Measurements from ENCODE around the gene LDLRAD3.
"Not testable (repeated sequence)": the region's sequence is repeated elsewhere in the genome, so short reads cannot be mapped to it uniquely, and the experiment has no call there.

LDLRAD3 gene

DNA sequence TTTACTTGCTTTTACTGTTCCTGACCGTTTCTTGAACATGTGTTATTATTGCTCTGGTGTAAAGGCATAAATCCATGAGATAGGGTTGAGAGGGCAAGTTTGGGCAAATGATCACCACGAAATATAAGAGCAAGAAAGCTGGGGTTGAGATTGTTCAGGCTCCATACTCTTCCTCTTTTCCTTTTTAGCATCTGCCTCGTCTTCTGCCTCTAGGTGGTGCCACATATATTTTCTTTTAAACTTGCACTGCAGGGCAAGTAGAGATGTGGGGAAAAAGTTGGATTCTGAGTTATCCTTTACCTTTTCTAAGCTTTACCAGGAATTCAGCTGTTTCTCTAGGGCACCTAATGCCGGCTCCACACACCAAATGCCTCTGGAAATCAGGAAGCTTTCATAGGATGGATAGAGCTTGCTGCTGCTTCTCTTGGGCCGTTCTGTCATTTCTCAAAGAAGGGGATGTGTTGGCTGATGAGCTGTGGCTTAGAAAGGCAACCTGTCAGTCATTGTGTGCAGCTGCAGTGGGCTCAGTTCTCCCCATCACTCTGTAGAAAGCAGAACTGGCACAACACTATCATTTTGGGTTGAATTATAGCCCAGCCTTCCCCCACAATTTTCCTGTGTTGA is 98.2 kb downstream of the LDLRAD3 start:
- TF ChIP-seq CTCF (IDR thresholded peaks at IDR 0.05; ENCODE audit: low read depth, low read length) = peak; percentile 33; the same call in 1 of the 2 replicates
- H3K4me3 ChIP-seq (ENCODE audit: low read depth, low read length) = no peak overlapping the region

GRCh38 chr11:36044636-36045035 is 100.8 kb downstream of the LDLRAD3 start:
- no peak for TF ChIP-seq CTCF (IDR thresholded peaks at IDR 0.05; ENCODE audit: low read depth, low read length)
- H3K4me3 ChIP-seq (ENCODE audit: low read depth, low read length) = no peak overlapping the region

GRCh38 chr11:36045945-36046344 is 102.1 kb downstream of the LDLRAD3 start:
- not testable (repeated sequence) for H3K4me3 ChIP-seq (ENCODE audit: low read depth, low read length)

- TF ChIP-seq CTCF (IDR thresholded peaks at IDR 0.05; ENCODE audit: low read depth, low read length) = no peak
- no peak overlapping the region for H3K4me3 ChIP-seq (ENCODE audit: low read depth, low read length)
Observed at GRCh38 chr11:36046932-36047331, 103.1 kb downstream of the LDLRAD3 start.

GRCh38 chr11:36047344-36047743 is 103.5 kb downstream of the LDLRAD3 start:
- TF ChIP-seq CTCF (IDR thresholded peaks at IDR 0.05; ENCODE audit: low read depth, low read length) = no peak
- H3K4me3 ChIP-seq (ENCODE audit: low read depth, low read length) = no peak overlapping the region

DNA sequence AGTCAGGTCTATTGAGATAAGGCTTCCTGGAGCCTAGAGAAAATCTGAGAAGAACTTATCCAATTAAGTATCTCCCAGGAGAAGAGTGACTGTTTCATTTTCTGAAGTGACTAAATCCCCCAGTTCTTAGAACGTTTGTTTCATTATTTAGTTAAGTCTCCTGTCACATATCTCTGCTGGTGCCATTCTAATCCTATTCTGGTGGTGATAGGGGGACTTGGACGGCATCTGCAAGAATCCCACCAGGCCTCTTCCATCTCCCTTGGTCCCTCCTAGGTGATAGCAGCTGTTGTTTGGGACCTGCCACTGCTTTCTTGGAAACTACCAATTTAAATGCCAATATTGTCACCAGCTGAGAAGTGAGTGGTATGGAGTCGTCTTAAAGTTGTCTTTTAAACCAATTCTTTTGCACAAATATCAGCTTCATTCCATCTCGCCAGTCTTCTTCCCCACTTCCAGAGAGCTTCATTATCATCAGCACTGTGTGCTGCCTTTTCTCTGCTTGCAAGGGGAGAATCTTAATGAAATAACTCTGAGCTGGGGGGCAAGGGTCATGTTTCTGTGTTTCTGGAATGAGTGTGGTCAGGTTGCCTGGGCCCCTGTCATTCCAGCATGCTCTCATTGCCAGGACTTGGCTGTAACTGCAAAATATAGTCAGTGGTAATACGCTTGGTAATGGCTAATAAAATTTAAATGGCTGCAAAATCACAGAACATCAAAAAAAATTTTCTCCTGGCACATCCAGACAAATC is 104.8 kb downstream of the LDLRAD3 start:
- no peak for TF ChIP-seq CTCF (IDR thresholded peaks at IDR 0.05; ENCODE audit: low read depth, low read length)
- no peak overlapping the region for H3K4me3 ChIP-seq (ENCODE audit: low read depth, low read length)

GRCh38 chr11:36051235-36052144 is 107.6 kb downstream of the LDLRAD3 start:
- H3K4me3 ChIP-seq (ENCODE audit: low read depth, low read length) = no peak overlapping the region

More at GRCh38 chr11:36051235-36052144, 107.6 kb downstream of the LDLRAD3 start:
- TF ChIP-seq CTCF (IDR thresholded peaks at IDR 0.05; ENCODE audit: low read depth, low read length) = no peak

Data from WI38 (cell line).